Measurements from ENCODE around the gene AHNAK.

Gene AHNAK

GRCh38 chr11:62493801-62494200, 52.8 kb downstream of the AHNAK start:
- no peak for DNase-seq

GRCh38 chr11:62492586-62492985, 54.0 kb downstream of the AHNAK start:
- DNase-seq: no peak

GRCh38 chr11:62491571-62492329, 54.9 kb downstream of the AHNAK start:
- DNase-seq: no peak

GRCh38 chr11:62489204-62489603, 57.4 kb downstream of the AHNAK start:
- no peak for DNase-seq

GRCh38 chr11:62487738-62488551, 58.7 kb downstream of the AHNAK start:
- no peak for DNase-seq

GRCh38 chr11:62487136-62487535, 59.5 kb downstream of the AHNAK start:
- no peak for DNase-seq

GRCh38 chr11:62484352-62484751, 62.3 kb downstream of the AHNAK start:
- DNase-seq: no peak

- no peak for DNase-seq
These were observed 63.9 kb downstream of the AHNAK start for GRCh38 chr11:62482753-62483152.

- no peak for DNase-seq
These were observed 66.9 kb downstream of the AHNAK start for GRCh38 chr11:62479631-62480201.

- no peak for DNase-seq
These were observed 68.7 kb downstream of the AHNAK start for GRCh38 chr11:62477927-62478326.

GRCh38 chr11:62472063-62472884, 74.3 kb downstream of the AHNAK start:
- peak; percentile 26 for DNase-seq

- no peak for DNase-seq
These were observed 75.0 kb downstream of the AHNAK start for GRCh38 chr11:62471603-62472002.

- no peak for DNase-seq
These were observed 78.0 kb downstream of the AHNAK start for GRCh38 chr11:62468577-62468976.

GRCh38 chr11:62466444-62466843, 80.2 kb downstream of the AHNAK start:
- no peak for DNase-seq

- no peak for DNase-seq
These were observed 82.0 kb downstream of the AHNAK start for GRCh38 chr11:62464655-62465054.

GRCh38 chr11:62463121-62463542, 83.5 kb downstream of the AHNAK start:
- peak; percentile 11 for DNase-seq

- no peak for DNase-seq
These were observed 84.1 kb downstream of the AHNAK start for GRCh38 chr11:62462508-62462892.

- DNase-seq: peak; percentile 33
These were observed 84.7 kb downstream of the AHNAK start for GRCh38 chr11:62461740-62462507.

- peak; percentile 61 for DNase-seq
These were observed 87.5 kb downstream of the AHNAK start for GRCh38 chr11:62459080-62459479.

- DNase-seq: no peak
These were observed 88.2 kb downstream of the AHNAK start for GRCh38 chr11:62458212-62459002.

- DNase-seq: peak; percentile 49
These were observed 89.1 kb downstream of the AHNAK start for GRCh38 chr11:62457478-62457877.

All from inflammatory macrophage treated with lipopolysaccharide for 4 hours (primary cell).